ENCODE data around the gene ZFP1.
A peak's percentile ranks its signal among the peaks of the same experiment; 100 is the strongest.

The ZFP1 gene
- total RNA-seq, result 15.2 reads per million, percentile 41 among the genes with 10 or more reads in this experiment

- DNase-seq, result peak; percentile 95
These were observed at the start of gene ZFP1 for GRCh38 chr16:75148311-75149195. Gene ZFP1, plus strand, starts transcription at chr16:75148524. Its CDS starts 4,428 bp downstream, at chr16:75152952.

DNA sequence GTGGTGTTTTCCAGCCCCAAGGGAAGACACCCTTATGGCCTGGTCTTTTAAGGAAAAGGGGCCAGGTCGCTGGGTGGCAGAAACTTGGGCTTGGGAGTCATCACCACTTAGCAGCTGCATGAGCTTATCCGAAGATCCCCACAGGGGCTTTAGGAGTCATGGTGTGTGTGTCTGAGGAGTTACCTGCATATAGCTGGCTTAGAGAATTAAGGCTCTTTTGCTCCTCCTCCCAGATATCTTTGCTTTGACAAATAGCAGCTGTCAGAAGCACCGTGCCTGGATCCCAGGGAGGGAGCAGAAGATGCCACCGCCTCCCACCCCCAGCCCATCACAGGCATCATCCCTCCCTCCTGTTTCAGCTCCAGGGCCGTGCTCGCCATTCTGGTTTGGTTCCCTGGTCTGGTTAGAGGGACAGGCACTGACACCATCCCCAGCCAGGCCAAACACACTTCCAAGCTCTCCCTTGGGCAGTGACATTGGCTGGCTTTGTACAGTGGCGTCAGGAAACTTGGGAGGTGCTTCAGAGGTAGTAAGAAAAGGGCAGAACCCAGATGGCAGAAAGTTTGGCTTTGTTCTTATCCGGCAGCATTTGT is 49.2 kb upstream of the ZFP1 start:
- DNase-seq, result no peak

DNA sequence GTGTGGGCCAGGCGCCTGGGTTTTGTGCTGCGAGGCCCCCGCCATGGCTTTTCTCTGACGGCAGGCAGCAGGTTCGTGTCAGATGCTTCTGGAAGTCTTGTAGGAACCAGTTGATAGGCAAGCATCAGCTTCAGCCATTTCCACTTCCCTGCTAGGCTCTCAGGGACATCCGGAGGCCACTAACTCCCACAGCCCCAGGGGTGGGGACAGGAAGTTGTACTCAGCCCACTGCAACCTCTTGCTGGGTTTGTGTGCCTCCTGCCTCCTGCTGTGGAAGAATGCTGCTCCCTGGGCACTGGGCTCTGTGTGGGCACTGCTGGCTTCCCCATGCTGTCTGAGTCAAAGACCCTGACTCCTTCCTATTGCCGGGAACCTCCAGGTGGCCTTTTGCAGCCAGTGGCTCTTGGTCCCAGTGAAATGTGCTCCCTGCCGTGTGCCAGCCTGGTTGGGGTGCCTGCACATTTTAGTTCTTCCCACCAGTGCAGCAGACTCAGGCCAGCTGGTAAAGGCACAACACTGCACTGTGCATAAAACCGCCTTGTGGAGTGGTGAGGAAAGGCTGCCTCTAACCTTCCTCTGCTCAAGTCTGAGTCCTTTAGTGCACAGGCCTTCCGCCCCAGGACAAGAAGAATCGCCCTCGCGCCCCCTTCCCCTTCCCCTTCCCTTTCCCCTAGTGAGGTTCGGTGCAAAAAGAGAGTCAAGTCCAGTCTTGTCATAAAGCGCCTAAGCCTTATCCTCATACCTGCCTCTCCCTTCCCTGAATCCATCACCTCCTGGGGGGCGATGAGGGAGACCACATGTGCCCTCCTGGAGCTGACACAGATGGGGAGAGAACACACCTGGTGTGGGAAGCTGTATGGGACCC is 48.4 kb upstream of the ZFP1 start:
- no peak for DNase-seq

GRCh38 chr16:75100603-75100990 is 47.7 kb upstream of the ZFP1 start:
- no peak for DNase-seq

- DNase-seq, result no peak
These were observed 46.7 kb upstream of the ZFP1 start for GRCh38 chr16:75101635-75102034.

DNA sequence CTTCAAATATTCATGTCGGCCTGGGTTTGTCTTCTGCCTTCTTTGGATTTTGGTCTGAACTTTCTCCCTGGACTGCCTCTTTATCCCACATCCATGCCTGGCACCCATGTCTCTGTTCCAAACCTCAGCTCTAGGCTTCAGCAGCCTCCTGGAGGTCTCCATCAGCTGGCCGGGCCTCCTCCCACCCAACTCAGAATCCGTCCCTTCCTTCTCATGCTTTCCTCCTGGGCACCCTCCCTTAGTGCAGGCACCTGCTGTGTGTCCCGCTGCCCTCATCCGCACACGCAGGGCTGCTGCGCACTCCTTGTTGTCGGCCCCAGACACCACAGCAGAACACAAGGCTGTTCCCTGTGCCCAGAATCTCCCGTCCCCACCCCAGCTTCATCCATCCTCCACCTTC is 45.7 kb upstream of the ZFP1 start:
- DNase-seq, result no peak

DNA sequence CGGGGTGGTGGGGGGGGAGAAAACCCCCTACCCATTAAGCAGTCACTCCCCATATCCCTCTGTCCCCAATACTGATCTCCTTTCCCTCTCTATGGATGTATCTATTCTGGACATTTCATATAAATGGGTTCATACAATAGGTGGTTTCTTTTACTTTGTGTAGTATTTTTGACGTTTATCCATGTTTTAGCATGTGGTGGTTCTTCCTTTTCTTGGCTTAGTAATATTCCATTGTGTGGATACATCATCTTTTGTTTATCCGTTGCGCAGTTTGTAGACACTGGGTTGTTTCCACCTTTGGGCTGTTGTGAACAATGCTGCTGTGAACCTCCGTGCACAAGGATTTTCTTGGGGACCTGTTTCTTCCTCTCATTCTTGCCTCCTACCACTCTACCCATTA is 44.3 kb upstream of the ZFP1 start:
- no peak for DNase-seq

GRCh38 chr16:75104836-75105235 is 43.5 kb upstream of the ZFP1 start:
- DNase-seq, result no peak

DNA sequence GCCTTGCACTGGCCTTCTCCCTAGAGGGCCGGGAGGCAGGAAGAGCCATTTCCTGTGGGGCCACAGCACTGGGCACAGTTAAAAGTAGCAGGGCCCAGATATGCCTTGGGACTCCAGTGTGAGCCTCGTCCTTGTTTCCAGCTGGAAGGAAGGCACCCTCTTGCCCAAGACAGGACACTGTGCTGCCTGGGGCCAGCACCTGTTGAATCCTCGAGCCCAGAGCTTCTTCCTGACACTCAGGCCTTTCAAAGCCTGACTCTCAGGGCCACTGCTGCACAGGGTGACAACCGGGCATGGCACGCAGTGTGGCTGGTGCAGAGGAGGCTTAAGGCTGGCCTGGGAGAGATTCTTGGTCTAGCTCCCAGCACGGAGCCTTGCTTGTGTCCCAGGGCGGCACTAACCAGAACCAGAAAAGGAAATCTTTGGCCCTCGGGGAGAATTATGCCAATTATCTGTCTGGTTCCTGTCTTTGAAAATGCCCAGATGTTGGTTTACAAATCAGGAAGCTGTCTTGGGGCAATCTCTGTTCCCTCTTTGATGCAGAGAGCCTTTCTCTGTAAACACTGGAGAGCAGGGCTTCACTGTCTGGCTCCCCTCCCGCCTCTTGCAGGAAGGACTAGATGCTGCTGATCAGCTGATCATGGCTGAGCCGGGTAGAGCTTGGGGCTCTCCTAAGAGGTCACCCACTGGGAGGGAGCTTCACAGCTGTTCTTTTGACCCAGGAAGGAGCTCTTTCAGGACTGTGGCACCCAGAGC is 42.8 kb upstream of the ZFP1 start:
- DNase-seq, result no peak

DNA sequence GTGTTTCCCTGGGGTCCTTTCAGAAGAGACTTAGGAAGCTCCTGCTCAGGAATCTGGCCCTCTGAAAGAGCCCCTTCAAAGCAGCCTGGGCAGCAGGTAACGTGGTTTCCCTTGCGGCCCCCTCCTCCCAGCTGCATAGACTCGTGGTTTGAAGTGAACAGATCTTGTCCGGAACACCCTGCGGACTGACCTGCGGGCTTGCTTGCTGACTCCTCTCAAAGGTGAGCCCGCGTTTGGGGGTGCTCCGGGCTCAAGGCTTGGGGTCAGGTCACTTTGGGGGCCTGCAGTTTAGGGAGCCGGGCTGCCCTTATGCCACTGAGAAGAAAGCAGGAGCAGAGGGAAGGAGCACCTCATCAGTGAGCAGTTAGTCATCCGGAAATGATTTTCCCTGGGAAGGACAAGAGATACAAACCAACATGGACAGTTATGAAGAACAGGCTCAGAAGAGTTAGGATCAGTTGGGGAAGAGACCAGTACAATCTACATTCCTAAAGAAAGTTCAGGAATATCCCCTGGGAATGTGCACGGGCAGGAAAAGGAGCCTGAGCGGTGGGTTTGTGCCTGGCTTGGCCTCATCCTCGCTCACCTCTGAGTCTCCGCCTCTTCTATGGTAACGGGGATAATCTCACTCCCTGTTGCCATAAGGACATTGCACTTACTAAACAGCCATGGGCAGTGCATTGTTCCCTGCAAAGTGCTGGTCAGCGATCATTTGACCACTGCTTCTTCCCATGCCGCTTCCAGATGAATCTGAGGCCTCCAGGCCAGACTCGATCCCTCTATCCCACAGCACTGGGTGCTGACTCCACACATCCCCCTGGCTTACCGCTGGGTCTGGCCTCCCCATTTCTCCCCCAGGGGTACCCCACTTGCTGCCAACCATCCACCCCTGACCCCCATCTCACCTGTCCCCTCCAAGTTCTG is 41.7 kb upstream of the ZFP1 start:
- DNase-seq, result no peak

DNA sequence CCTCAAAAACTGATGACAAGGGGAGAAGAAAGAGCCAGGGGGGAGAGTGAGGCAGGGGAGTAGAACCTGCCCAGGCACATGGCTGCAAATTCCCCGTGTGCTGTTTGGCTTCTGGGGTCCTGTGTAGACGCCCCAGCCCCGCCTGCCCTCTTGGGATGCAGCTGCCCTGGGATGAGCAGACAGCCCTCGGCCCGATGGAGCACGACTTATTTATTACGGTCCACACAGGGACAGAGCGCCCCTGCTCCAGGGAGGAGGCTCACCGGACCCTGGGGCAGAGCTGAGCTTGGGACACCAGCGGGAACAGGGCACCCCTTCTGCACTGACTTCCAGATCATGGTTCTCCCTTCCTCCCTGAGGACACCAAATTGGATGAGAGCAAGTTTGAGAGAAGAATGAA is 40.8 kb upstream of the ZFP1 start:
- DNase-seq, result no peak

DNA sequence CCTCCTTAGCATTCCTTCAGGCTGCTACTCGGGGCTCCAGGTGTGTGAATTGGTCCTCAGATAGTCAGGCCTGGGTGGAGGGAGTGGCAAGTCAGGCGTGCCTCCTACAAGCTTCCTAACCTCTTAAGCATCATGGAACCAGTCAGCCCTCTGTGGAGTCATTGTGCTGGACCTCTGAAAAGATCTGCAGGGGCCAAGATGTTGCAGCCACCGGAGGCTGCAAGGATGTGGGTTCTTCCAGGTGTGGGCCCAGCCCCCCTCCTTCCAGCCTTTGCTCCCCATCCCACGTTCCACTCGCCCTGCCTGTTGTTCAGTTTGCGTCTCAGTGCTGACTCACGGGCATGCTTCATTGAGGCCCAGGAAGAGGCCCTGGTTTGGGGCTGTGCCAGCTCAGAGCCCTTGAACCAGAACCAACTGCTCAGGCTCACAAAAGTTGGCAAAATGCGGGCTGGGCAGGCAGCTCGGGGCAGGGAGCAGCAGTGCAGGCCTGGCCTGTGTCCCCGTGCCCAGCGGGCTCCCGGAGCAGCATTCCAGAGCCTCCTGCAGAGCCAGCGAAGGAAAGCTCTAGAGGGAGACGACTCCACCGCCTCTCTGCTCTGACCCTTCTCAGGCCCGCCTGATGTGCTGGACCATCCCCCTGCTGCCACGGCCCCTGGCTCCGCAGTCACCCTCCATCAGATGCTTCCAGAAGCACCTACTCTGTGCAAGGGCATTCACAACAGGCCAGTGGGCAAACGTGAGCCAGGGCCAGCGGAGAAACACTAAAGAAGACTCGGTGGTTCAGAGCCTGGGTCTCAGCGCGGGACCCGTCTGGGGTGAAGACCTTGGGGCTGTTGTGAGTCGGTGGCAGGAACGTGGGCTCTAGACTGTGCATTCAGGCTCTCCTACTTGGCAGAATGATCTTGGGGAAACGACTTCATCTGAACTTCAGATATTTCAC is 39.3 kb upstream of the ZFP1 start:
- DNase-seq, result peak; percentile 49

DNA sequence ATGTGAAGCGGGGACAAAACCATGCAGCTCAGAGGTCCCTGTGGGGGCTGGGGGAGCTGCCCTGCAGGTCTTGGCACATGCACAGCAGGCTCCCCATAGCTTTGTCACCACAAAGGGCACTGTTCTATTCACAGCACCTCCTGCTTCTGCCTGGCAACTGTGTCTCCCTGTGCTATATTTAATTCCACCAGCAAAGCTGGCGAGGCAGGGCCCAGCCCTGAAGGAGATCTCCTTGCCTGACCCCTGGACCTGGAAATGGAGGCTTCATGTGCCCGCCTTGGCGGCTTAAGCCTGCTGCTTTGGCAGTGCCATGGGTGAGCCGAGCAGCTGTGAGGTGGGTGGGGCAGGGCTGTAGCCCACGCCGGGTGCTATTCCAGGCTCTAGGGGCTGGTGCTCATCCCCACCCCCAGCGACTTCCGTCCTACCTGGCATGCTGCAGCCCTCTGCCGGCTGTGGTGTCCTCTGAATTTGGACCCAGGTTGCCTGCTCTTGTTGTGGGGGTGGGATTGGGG is 38.5 kb upstream of the ZFP1 start:
- no peak for DNase-seq

- peak; percentile 72 for DNase-seq
These were observed 37.4 kb upstream of the ZFP1 start for GRCh38 chr16:75110637-75111513.

GRCh38 chr16:75111514-75111940 is 36.8 kb upstream of the ZFP1 start:
- no peak for DNase-seq

DNA sequence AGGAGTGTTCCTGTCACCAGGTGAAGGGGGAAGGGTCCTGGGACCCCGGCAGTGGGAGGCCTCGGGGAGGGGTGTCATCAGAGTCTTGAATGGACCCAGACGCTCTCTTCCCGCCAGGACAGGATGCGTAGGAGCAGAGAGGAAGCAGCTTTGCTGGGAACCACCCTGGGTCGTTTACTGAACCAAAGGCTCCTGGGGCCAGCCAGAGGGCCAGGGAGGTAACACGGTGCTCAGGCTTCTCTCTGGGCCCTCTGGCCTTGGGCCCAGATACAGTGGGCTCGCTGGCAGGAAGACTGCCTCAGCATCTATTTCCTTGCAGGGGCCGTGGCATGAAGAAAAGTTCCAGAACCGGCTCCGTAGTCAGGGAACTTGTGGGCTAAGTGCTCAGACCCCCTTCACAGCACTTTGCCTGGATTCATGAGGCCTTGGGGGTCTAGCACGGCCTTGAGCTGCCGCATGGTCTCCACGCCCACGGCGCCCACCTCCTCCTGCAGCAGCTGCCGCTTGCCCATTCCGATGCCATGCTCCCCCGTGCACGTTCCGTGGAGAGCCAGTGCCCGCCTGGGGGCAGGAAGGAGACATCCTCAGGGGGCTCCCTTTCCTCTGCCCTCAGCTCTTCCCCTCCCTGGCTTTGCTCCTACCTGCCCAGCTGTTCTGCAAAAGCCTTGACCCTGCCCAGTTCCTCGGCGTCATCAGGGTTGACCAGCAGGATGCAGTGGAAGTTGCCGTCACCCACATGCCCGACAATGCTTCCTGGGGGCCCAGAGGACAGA is 36.2 kb upstream of the ZFP1 start:
- DNase-seq, result no peak

GRCh38 chr16:75112734-75113491 is 35.4 kb upstream of the ZFP1 start:
- no peak for DNase-seq
